Esophagus squamous epithelium (tissue), 4 donors: ENCODE data around the gene FLT3.

ENCODE experiments used
- CTCF ChIP-seq, 6 experiments: fragments of 450-650 bp in 4 of 6; fragments of 200-600 bp in 2 of 6; sonication (generic) in 2 of 6; IDR thresholded peaks; one replicate each; pipeline ENCODE4 v1.5.1; 2016 to 2019; ENCODE audit warnings: antibody characterized with exemption in 6 of 6, mild to moderate bottlenecking in 4 of 6, moderate library complexity in 4 of 6
- POLR2A ChIP-seq, 4 donors: fragments of 450-650 bp; IDR thresholded peaks; one replicate each; pipeline ENCODE4 v1.6.1; 2017; ENCODE audit warnings: antibody characterized with exemption in 4 of 4, mild to moderate bottlenecking in 4 of 4, moderate library complexity in 3 of 4

DNA sequence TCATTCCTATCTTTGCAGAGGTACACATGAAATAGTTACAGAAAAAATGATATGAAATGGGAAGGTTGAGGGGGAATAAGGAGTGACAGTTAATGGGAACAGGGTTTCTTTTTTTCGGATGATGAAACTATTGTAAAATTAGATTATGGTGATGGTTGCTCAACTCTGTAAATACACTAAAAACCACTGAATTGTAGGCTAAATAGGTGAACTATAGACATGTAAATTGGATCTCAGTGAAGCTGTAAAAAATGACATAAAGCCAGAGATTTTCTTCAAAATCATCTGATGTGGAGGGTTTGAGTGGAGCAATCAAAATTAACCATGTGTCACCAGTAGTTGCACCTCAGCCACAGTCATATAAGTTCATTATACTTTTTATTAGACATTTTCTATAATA is 6.6 kb upstream of the FLT3 start:
- TF ChIP-seq CTCF (IDR thresholded peaks at IDR 0.05) (no peak), POLR2A (IDR thresholded peaks at IDR 0.05) (no peak)
